NCI-H510A (cell line): ENCODE data around the gene ZFHX3.
"Not testable (repeated sequence)": the region's sequence is repeated elsewhere in the genome, so short reads cannot be mapped to it uniquely, and the experiment has no call there.

Experiments
- DNase-seq: peaks from one replicate; lab custom pipeline; 2025; lab: John Stamatoyannopoulos, UW

The ZFHX3 gene

DNA sequence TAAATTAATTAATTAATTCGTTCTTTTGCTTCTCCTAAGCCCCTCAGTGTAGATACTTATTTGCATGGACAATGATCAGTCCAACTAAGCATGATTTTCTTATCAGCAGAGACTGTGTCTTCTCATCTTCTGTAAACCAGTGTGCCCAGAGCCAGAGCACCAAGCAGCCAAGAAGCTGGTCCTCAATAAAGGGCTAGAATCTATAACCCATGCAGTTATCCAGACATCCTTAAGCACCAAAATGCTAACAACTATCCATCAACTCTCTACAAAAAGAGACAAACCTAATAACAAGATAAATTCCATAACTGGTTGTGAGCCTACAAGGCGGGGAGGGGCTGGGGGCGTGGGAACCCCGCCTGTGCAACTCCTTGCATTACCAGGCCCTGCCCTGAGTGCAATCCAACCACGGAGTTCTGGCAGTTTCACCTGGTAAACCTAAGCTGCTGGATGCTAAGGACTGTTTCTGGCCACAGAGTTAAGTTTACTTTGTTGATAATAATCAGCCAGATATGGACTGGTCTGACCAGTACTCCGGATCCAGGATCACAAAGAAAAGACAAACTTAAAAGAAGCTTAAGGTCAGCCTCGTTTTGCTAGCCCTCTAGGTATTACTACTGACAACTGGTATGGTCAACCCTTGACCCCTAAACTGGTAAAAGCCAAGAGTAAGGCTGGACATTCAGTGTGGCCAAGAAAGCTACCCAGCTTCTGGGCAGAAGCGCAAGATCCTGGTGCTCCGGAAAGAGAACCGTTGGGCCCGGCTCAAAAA, 51.5 kb downstream of the ZFHX3 start:
- no peak for DNase-seq

DNA sequence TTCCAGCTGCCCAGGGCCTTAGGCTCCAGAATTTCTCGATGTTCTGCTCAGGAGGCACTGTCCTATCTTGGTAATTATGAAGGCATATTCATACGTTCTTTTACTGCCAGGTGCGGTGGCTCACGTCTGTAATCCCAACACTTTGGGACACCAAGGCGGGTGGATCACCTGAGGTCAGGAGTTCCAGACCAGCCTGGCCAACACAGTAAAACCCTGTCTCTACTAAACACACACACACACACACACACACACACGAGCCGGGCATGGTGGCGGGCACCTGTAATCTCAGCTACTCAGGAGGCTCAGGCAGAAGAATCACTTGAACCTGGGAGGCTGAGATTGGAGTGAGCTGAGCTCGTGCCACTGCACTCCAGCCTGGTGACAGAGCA, 52.1 kb downstream of the ZFHX3 start:
- DNase-seq, result not testable (repeated sequence)

DNA sequence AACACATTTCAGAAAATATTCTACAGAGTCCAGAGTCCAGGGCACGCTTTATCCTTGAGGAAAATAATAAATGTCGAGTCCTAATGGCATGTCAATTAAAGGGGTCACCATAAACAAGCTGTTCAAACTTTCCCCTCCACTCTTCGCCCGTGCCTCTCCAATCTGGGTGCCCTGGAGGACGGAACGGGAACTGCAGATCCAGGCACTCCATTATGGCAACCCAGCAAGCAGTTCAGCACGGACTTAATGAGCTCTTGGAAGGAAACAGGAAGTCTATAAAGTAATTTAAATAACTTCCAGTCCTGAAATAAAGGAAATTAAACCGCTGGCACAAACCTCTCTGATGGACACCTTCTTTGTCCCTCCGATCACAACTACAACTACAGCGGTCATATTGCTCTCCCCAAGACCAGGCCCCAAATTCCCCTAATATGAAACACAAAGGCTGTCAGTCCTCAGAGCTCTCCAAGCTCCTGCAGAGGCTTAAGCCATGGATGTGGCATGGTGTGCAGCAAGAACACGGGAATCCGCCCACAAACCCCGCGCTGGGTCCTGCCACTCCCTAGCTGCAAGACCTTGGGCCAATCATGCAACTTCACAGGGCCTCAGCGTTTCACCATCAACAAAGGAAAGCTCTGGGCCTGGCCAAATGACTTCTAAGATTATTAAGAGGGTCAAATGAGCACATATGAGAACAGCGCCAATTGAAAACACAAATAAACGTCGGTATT, 52.6 kb downstream of the ZFHX3 start:
- DNase-seq, result no peak

DNA sequence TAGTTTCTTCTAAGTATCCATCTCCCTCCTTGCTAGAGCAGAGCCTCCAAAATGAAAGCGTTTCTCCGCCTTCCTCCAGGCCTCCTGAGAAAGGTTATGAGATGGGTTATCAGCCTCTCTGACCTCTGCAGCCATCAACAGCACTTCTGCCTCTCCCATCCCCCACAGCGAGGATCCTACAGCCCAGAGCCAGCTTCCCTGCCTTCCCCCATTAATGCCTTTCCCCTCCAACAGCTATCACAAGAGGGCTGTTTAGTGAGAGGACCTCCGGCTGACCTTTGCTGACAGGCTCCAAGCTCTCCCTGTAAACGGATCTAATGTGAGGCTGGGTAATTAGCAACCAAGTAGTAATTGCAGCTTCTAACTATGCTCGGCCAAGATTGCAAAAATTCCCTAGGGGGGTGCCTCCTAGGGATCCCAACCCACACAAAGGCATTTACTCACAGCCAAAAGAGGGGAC, 55.8 kb downstream of the ZFHX3 start:
- no peak for DNase-seq

DNA sequence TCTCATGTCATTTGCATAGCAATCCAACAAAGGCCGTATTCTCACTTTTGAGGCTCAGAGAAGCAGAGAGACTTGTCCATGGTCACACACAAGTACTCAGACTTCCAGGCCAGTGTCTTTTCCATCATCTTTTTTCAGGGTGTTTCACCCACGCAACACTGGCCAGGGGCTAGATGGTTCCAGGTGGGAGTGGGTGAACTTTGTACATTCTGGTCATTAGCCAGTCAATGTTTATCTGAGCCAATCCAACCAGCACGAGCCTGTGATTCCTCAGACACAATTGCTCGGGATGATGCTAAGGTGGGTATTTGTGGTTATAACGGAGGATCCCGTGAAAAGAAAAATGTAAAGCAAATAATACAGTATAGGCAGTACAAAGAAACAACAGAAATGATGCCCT, 56.3 kb downstream of the ZFHX3 start:
- no peak for DNase-seq

DNA sequence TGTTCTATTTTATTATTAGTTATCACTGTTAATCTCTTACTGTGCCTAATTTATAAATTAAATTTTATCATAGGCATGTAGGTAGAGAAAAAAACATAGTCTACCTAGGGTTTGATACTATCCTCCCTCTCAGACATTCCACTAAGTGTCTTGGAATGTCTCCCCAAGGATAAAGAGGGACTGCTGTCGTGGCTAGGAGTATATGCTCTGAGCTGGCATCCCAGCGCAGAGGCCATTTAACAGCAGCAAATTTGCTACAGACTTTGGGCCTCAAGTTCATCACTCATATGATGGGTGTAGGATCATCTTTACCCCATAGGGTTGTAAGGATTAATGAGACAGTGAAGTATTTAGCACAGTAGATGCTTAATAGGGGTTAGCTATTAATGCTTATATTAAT, 56.7 kb downstream of the ZFHX3 start:
- no peak for DNase-seq

DNA sequence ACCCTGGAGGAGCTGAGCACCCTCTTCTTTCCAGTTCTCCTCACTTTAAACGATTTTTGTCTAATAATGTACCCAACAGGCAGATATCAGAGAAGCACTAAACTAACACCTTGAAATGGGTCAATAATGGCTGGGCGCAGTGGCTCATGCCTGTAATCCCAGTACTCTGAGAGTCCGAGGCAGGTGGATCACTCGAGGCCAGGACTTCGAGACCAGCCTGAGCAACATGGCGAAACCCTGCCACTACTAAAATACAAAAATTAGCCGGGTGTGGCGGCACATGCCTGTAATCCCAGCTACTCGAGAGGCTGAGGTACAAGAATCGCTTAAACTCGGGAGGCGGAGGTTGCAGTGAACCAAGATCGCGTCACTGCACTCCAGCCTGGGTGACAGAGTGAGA, 57.4 kb downstream of the ZFHX3 start:
- no peak for DNase-seq

DNA sequence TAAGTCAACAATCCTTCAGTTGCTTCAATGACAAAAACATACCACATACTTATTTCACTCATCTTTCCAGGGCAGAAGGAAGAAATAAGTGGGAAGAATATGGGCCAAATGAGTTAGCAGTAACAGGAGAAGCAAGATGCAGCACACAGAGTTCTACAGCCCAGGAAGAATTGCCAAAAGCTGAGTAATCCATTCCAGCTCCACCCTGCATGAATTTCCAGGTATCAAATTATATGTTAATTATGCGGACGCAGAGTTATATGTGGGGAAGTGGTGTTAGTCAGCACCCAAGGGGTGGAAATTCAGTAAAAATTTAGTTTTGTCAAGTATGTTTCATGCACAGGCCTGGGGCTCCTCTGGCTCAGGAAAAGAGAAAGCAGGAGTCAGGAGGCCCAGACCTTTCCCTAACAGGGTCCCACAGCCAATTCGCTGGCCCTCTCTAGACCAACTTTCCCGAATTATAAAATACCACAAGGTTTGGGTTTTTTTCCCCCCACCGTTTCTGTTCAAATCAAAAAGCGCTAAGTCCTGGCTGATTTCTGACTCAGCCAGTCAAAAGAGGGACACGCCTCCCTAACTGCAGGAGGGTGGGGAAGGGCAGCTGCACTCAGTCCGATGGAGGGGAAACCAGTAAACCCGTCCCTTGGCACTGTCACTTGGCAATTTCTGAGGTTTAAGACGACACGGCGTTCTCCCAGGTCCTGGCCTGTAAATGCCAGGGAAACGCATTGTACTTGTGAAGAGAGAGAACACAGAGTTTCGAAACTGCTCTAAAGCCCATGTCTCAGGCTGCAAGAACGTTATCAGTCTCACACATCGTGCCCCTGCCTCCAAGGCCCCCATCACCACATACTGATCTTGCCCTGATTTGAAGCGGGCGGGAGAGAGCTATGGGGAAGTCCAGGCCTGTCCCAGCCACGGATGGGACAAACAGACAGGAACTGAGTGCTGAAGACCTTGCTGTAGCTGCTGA, 58.1 kb downstream of the ZFHX3 start:
- no peak for DNase-seq

DNA sequence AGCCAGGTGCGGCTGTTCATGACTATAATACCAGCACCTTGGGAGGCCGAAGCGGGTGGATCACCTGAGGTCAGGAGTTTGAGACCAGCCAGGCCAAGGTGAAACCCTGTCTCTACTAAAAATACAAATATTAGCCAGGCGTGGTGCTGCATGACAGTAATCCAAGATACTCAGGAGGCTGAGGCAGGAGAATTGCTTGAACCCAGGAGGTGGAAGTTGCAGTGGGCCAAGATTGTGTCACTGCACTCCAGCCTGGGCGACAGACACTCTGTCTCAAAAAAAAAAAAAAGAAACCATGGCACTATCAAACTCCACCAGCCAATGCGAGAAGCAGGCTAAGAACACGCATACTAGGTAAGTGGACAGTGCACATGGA, 58.7 kb downstream of the ZFHX3 start:
- not testable (repeated sequence) for DNase-seq

DNA sequence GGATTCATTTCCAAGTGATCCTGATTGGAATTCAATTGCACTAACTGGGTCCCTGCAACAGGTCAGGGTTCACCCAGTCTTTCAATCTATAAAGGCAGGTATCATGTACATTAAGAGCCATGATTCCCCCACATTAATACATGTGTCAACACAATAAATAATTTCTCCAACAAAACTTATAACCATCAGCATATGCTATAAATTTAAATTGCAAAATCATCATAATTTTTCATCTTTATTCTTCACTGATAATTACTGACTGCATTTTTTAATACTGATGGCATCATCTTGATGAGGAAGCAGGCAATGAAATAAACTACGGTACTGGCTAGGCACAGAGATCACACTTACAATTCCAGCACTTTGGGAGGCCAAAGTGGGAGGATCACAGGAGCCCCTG, 59.4 kb downstream of the ZFHX3 start:
- no peak for DNase-seq

DNA sequence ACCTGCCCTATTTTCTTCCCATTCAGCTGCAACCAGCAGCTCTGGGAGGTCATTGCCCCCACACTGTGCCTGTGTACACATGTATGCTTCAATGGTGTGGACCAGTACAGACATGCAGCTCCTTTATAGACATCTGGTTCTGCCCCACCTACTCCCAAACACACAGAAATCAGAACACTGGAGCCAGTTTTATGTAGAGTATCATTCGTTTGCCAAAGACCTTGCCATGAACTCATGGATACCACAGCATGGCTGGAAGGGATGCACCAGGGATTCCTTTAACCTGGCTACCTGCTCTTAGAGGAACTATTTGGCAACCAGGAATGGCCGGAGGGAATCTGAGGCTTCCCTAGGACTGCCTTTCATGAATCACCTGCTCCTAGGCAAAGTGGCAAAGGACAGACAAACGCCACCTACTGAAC, 60.4 kb downstream of the ZFHX3 start:
- no peak for DNase-seq

DNA sequence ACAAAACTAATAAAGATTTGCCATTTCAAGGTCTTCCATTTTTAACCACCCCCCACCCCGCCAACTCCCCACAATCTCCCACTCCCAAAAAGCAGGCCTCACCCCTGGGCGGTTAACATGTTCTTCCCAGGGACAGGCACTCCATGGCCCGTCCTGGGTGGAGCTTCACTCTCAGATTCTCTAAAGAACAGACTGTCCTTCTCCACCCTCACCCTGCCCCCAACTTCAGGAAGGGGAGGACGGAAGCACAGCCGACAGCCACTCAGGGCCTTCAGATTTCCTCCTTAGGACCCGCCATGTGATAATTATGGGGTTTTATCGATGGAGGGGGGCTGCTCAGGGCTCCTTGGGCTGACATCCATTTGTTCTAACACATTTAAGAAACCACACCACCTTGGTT, 61.9 kb downstream of the ZFHX3 start:
- DNase-seq, result no peak

DNA sequence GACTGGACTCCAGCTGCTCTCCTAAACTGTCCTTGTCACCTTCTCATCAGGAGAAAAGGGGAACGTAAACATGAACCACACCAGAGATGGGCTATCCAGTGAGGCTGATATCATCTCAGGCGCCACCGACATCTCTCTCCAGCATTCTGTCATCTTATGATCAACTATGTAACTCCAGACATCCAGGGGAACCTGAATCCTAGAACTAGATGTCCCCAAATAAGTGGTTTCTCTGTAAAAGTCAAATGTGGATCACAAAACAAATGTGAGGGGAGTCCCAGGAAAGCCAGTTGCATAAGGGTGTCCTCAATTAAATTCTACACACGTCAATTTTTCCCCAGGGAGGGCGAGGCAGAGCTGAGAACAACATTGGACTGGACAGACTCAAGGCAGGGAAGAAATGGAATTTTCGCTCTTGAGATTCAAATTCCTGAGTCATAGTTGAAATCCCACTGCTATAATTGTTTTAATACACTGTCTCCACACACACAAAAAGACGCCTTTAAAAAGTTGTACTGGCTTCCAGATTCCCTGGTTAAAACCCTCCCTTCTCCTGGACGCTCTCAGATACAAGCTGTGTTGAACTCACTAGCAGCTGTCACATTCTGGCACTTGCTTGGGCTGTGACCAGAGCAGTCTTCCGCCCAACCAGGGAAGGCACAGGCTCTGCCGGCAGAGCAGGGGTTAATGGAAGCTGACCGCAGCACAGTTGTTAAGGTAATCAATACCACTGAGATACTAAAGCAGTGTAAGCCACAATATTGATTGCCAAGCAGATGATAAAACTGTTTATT, 62.6 kb downstream of the ZFHX3 start:
- no peak for DNase-seq

DNA sequence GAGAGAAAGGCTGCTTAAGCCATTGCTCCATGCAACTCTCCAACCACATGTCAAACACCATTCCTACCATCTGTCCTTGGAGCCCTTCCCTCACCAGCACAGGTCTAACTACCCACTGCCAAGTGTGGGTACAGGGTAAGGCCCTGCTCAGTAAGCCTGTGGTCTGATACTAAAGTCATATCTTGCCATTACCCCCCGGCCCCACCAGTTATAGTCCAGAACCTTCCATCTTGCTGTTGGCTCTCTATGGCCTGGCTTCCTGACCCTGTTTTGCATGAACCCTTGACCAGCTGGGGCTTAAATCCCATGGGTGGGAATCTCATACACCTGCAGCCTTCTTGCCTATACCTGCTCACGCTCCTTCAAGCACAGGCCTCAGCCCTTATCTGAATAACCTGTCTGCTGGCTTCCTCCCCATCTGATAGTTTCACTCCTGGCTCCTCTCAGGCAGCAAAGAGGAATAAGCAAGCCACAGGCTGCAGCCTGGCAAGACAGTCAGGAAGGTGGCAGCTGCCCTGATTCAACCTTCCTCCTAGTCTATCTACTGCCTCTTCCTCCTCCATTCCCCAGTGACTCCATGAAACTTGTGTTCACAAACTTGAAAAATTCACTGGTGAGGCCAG, 64.1 kb downstream of the ZFHX3 start:
- no peak for DNase-seq

DNA sequence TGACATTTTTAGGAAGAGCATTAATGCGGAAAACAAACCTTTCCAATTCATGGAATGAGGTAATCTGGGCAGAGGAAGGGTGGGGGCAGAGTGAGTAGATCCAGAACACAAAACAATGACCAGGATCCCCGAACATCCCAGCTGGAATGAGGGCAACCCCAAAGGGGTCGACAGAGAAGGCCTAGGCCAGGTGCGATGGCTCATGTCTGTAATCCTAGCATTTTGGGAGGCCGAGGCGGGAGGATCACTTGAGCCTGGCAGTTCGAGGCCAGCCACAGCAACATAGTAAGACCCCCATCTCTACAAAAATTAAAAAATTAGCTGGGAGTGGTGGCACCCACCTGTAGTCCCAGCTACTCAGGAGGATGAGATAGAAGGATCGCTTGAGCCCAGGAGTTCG, 64.7 kb downstream of the ZFHX3 start:
- no peak for DNase-seq

DNA sequence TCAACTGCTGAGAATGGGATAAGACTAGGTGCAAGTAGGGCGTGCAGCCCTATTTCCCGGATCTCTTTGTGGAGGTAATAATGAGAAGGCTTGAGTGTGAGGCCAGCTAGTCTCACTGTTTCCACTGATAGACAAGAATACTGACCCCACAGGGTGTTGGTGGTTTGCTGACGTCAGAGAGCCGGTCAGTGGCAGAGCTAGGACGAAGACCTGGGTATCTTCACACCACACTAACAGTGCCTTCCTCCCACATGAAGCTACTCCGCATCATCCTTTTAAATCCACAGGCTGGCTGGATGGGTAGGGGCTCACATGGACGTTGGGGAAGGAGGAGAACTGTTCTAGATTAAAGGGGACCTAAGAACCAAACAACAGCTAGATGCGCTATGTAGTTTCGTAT, 68.0 kb downstream of the ZFHX3 start:
- DNase-seq, result no peak

DNA sequence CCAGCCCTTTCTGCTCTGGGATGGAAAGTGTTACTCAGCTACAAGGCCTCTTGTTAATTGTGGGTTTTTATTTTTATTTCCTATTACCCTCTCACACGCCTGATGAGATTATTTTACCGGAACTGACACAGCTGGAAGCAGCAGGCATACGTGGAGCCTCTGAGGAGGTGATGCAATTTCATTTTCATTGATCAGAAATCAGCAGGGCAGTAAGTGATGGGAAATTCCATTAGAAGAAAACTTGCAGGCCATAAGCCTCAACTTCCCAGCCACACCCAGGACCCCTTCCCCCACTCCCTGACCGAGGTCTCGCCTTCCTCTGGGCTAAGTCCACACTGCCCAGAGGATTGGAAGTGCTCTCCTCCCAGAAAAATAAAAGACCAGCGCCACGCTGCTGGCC, 69.7 kb downstream of the ZFHX3 start:
- DNase-seq, result no peak

DNA sequence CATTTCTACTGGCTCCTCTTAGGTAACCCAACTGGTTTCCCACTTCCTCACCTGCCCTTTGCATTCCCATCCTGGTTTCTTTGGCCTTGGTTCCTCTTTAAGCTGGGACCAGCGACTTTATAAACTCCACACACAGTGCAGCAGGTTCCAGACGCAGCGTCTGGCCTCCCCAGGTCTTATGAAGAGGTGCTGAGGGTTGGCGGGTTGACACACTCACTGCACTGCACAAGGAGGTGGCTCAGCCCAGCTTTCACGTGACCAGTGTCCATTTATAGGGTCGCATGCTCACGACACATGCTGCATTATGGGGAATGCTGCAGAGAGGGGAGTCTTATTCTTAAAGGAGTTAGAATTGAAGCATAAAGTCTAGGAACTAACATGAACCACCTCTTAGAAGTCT, 70.8 kb downstream of the ZFHX3 start:
- DNase-seq, result no peak

DNA sequence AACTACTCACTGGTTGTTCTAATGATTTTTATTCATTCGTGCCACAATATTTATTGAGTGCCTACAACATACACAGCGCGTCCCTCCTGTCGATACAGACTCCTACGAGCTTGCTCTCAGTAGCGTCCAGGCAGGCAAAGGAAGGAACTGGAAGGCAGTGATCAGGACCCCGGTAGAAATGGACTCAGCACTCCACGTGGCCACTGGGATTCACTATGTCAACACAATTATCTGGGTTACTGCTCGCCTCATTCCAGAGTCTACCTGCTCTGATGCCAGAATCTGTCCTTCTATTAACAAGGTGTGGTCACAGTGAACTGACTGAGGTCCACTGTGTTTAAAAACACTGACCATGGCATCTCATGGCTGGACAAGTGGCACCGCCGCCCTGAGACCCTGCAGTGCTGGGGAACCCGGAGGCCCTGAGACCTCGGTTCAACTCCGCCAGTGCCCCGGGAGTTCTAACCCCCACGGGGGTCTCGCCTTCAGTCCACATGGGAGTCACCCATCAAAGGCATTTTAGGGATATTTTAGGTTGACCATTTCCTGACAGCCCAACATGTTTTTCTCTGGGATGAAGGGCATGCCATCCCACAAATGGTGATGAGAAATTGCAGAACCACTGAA, 71.4 kb downstream of the ZFHX3 start:
- no peak for DNase-seq

DNA sequence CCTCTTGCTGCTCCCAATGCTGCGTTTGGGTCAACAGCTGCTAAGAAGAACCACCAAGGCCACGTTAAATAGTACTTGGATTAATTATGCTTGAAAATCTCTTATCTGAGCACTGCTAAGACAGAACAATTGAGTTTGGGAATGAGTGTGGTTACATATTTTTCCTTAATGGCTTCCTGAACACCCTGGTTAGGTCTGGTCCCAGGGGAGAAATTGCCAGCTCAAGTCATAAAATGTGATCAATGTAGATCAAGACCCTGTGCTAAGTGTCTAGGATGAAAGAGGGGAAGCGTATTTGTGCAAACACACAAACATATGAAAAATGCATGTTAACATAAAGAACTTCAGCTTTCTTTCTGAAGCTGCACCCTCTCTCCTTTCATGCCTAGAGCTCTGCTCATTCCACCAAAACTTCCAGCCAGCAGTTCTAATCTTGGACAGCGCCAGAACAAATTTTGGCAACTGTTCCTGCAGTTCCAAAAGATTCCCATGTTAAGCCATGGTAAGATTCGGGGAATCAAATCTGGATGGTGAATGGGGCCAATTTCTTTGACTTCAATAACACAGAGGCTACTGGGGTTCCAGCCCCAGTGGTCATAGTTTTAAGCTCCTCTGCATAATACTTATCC, 72.0 kb downstream of the ZFHX3 start:
- no peak for DNase-seq
